ENCODE data around the gene SERPINH1. TPM values are rescaled to one million over a fixed set of nuclear protein-coding genes. Genes with fewer than 3 reads are reported as not detected.
A peak's percentile ranks its signal among the peaks of the same experiment; 100 is the strongest.
"Not testable (repeated sequence)": the region's sequence is repeated elsewhere in the genome, so short reads cannot be mapped to it uniquely, and the experiment has no call there.

Gene SERPINH1
- total and polyA plus RNA-seq, 4 donors: 112 to 585 (median 287) TPM

DNA sequence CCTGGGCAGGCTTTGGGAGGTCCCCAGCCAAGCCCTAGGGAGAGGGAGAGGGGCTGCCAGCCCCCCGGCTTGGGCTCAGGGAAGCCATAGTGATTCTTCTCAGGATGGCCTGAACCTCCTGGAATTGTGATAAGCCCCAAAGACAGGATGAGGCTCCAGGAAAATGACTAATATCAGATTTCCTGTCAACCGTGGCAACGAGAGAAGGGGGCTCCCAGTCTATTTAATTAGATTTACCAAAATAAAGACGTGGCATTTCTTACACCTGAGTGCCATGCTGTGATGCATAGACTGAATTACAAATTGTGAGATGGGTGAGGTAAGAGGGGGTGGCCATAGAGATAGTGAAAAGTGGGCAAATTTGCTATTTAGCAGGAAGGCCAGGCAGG is 20.4 kb downstream of the SERPINH1 start:
- Histone ChIP-seq H3K4me1 (ENCODE audit: control insufficient read depth in 5 of 5, insufficient read depth in 5 of 5, low read length in 5 of 5) (peaks cover 0 to 26% (median 13%) of the 10 kb centered on the region in 5 donors), H3K27me3 (ENCODE audit: control insufficient read depth in 3 of 3, insufficient read depth in 3 of 3, low read length in 2 of 3) (no peaks in the 10 kb centered on the region), H3K36me3 (ENCODE audit: control insufficient read depth in 4 of 4, insufficient read depth in 4 of 4, low read length in 4 of 4) (no peaks in the 10 kb centered on the region), H3K4me3 (no peak overlapping the region), H3K27ac (ENCODE audit: low read depth in 1 of 2, low read length in 1 of 2) (peak overlapping the region; percentile 95 to 98), H3K9ac (ENCODE audit: insufficient read depth in 1 of 2, low read length in 2 of 2) (peak overlapping the region; percentile 80 to 88), H3K9me3 (ENCODE audit: control insufficient read depth in 4 of 4, insufficient read depth in 3 of 4, low read length in 3 of 4) (peaks cover 0 to 2% (median 0%) of the 10 kb centered on the region in 4 donors)
- no peak for DNase-seq
- TF ChIP-seq CTCF (IDR thresholded peaks at IDR 0.05; ENCODE audit: control extremely low read depth, extremely low read depth): no peak
- no peak for ATAC-seq (ENCODE audit: insufficient read depth, low FRiP score)
- WGBS, 2 donors: 11 to 23% methylated on average over 4 of the region's 4 CpGs

GRCh38 chr11:75582895-75583717 is 21.1 kb downstream of the SERPINH1 start:
- no peaks in the 10 kb centered on the region for H3K36me3 ChIP-seq (ENCODE audit: control insufficient read depth in 4 of 4, insufficient read depth in 4 of 4, low read length in 4 of 4)
- H3K4me1 ChIP-seq (ENCODE audit: control insufficient read depth in 5 of 5, insufficient read depth in 5 of 5, low read length in 5 of 5): peaks cover 0 to 26% (median 13%) of the 10 kb centered on the region in 5 donors
- DNase-seq (peak; percentile 91 to 96 (median 94)), ATAC-seq (ENCODE audit: insufficient read depth, low FRiP score) (peak; percentile 75)
- 1% methylated on average over 64 to 68 of the region's 68 CpGs for WGBS, 2 donors
- peak overlapping the region; percentile 80 to 88 for H3K9ac ChIP-seq (ENCODE audit: insufficient read depth in 1 of 2, low read length in 2 of 2)
- H3K4me3 ChIP-seq: peak overlapping the region; percentile 62
- H3K27me3 ChIP-seq (ENCODE audit: control insufficient read depth in 3 of 3, insufficient read depth in 3 of 3, low read length in 2 of 3): no peaks in the 10 kb centered on the region
- TF ChIP-seq CTCF (IDR thresholded peaks at IDR 0.05; ENCODE audit: control extremely low read depth, extremely low read depth): no peak
- peak overlapping the region; percentile 95 to 98 for H3K27ac ChIP-seq (ENCODE audit: low read depth in 1 of 2, low read length in 1 of 2)
- H3K9me3 ChIP-seq (ENCODE audit: control insufficient read depth in 4 of 4, insufficient read depth in 3 of 4, low read length in 3 of 4): peaks cover 0 to 2% (median 0%) of the 10 kb centered on the region in 4 donors

- Histone ChIP-seq H3K9me3 (ENCODE audit: control insufficient read depth in 4 of 4, insufficient read depth in 3 of 4, low read length in 3 of 4) (no peaks in the 10 kb centered on the region), H3K9ac (ENCODE audit: insufficient read depth in 1 of 2, low read length in 2 of 2) (peak overlapping the region; percentile 80 to 85), H3K4me3 (peak overlapping the region; percentile 62), H3K4me1 (ENCODE audit: control insufficient read depth in 5 of 5, insufficient read depth in 5 of 5, low read length in 5 of 5) (peaks cover 0 to 26% (median 13%) of the 10 kb centered on the region in 5 donors), H3K36me3 (ENCODE audit: control insufficient read depth in 4 of 4, insufficient read depth in 4 of 4, low read length in 4 of 4) (no peaks in the 10 kb centered on the region), H3K27me3 (ENCODE audit: control insufficient read depth in 3 of 3, insufficient read depth in 3 of 3, low read length in 2 of 3) (no peaks in the 10 kb centered on the region), H3K27ac (ENCODE audit: low read depth in 1 of 2, low read length in 1 of 2) (peak overlapping the region; percentile 95 to 98)
- TF ChIP-seq CTCF (IDR thresholded peaks at IDR 0.05; ENCODE audit: control extremely low read depth, extremely low read depth): no peak
- ATAC-seq (ENCODE audit: insufficient read depth, low FRiP score) (peak; percentile 61), DNase-seq (peak; percentile 91 to 95 (median 93))
- WGBS, 2 donors: 23 to 30% methylated on average over 33 to 42 of the region's 42 CpGs
Measured at GRCh38 chr11:75583718-75584658, 21.9 kb downstream of the SERPINH1 start.

GRCh38 chr11:75584659-75585292 is 22.7 kb downstream of the SERPINH1 start:
- WGBS, 2 donors: 86 to 91% methylated on average over 12 of the region's 12 CpGs
- not testable (repeated sequence) for DNase-seq; H3K4me3 ChIP-seq; ATAC-seq (ENCODE audit: insufficient read depth, low FRiP score); H3K36me3 ChIP-seq (ENCODE audit: control insufficient read depth in 4 of 4, insufficient read depth in 4 of 4, low read length in 4 of 4); H3K9me3 ChIP-seq (ENCODE audit: control insufficient read depth in 4 of 4, insufficient read depth in 3 of 4, low read length in 3 of 4); H3K27me3 ChIP-seq (ENCODE audit: control insufficient read depth in 3 of 3, insufficient read depth in 3 of 3, low read length in 2 of 3)
- peak overlapping the region in 1 of 2 donors; percentile 21 for H3K27ac ChIP-seq (ENCODE audit: low read depth in 1 of 2, low read length in 1 of 2)
- H3K9ac ChIP-seq (ENCODE audit: insufficient read depth in 1 of 2, low read length in 2 of 2): peak overlapping the region in 1 of 2 donors; percentile 85
- peaks cover 0 to 34% (median 13%) of the 10 kb centered on the region in 5 donors for H3K4me1 ChIP-seq (ENCODE audit: control insufficient read depth in 5 of 5, insufficient read depth in 5 of 5, low read length in 5 of 5)

All from lung (tissue), 12 donors.